ENCODE measurements around the gene SYNCRIP.
"Not testable (repeated sequence)": the region's sequence is repeated elsewhere in the genome, so short reads cannot be mapped to it uniquely, and the experiment has no call there.

The SYNCRIP gene

DNA sequence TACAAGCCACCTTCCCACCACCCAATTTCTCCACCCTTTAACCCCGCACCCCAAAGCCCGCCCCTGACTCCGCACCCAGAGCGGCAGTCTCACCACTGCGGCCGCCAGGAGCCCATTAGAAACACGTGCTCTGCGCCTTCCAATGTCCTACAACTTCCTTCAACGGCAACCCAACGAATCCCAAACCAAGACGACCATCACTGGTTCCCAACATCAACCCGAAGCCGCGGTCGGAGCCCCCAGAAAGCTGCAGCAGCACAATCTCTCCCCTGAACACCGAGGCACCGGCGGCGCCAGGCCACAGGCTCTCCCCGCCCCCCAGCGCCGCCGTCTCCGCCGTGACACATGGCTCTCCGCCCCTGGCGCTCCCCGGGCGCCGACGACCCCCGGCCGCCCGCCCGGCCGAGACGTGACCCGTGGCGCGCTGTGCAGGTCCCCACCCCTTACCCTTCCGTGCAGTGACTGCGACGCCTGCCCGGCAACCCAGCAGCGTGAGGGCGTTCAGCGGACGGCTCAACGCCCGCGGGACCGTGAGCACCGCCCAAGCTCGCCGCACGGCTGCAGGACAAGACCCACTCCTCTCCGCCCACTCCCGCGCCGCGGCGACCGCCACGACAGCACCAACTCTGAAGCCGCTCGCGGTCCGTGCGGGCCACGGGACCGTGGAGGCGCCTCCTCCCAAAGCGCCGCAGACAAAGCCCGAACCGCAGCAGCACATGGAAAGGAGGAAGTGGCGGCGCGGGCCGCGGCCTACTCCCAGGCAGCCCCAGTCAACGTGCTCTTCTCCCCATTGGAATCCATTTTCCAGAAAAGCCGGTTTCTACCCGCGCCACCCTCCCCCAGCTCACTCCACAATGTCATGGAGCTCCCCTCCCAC lies 551 bp downstream of the SYNCRIP start:
- H3K4me3 ChIP-seq (ENCODE audit: low read depth, low read length) = peak overlapping the region; percentile 100
- peak; percentile 3 for TF ChIP-seq CTCF (IDR thresholded peaks at IDR 0.05; ENCODE audit: low read depth, low read length, missing control alignments)
- no peak for DNase-seq (ENCODE audit: low read depth)

- no peak for DNase-seq (ENCODE audit: low read depth)
- peak overlapping the region; percentile 100 for H3K4me3 ChIP-seq (ENCODE audit: low read depth, low read length)
- TF ChIP-seq CTCF (IDR thresholded peaks at IDR 0.05; ENCODE audit: low read depth, low read length, missing control alignments) = no peak
Observed at GRCh38 chr6:85641522-85641896, 1.2 kb downstream of the SYNCRIP start.

DNA sequence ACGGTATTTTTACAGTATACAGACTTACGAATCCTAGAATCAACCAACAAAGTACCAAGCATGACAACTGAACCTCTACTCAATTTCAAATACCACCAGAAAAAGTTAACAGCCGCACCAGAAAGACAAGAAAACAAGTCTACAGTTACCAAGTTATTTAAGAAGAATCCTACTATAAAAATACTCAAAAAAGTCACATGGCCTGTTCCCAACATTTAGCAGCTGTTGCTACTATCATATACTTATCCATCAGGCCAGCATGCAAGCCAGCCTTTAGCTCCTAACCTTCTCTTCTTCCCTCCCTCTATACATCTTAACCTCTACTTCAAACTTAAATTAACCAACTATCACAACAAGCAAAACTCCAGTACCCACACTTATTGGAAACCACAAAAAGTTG lies 1.9 kb downstream of the SYNCRIP start:
- peak overlapping the region; percentile 100 for H3K4me3 ChIP-seq (ENCODE audit: low read depth, low read length)
- TF ChIP-seq CTCF (IDR thresholded peaks at IDR 0.05; ENCODE audit: low read depth, low read length, missing control alignments) = no peak
- DNase-seq (ENCODE audit: low read depth) = no peak

GRCh38 chr6:85637579-85637978 lies 5.1 kb downstream of the SYNCRIP start:
- no peak for DNase-seq (ENCODE audit: low read depth)
- no peak for TF ChIP-seq CTCF (IDR thresholded peaks at IDR 0.05; ENCODE audit: low read depth, low read length, missing control alignments)
- no peak overlapping the region for H3K4me3 ChIP-seq (ENCODE audit: low read depth, low read length)

DNA sequence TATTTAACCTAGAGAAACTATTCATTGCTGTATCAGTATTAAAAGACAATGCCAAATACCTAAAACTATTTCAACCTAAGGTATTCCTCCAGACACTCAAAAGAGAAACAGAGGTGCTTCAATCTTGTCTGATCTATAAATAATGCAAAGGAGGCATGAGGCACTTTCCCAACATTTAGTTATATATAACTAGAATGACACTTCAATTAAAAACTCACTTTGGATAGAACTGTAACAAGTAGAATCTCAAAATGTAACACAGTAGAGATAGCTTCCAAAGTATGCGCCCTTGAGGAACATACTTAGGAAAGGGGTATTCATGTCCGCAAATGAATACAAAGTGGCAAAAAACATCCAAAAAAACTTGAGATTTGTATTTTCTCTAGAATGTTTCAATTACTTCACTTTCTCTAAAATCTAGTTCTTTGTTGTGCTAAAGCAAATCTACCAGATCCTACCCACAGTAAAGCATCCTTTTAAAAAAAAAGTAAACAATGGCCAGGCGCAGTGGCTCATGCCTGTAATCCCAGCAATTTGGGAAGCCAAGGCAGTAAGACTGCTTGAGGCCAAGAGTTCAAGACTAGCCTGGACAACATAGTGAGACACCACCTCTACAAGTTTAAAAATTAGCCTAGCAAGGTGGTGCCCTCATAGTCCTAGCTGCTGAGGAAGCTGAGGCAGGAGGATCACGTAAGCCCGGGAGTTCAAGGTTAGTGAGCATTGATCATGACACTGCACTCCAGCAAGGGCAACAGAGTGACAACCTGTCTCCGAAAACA lies 10.3 kb downstream of the SYNCRIP start:
- H3K4me3 ChIP-seq (ENCODE audit: low read depth, low read length) = no peak overlapping the region
- no peak for TF ChIP-seq CTCF (IDR thresholded peaks at IDR 0.05; ENCODE audit: low read depth, low read length, missing control alignments)
- no peak for DNase-seq (ENCODE audit: low read depth)

DNA sequence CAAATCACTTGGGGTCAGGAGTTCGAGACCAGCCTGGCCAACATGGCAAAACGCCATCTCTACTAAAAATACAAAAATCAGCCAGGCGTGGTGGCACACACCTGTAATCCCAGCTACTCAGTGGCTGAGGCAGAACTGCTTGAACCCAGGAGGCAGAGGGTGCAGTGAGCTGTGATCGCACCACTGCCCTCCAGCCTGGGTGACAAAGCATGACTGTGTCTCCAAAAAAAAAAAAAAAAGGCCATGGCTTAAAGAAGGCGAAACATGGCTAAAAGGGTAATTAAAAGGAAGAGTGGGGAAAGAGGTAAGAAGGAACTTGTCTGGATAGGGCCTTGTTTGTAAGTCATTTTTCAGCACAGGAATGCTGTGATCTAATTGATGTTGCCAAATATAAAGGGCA lies 11.6 kb downstream of the SYNCRIP start:
- DNase-seq (ENCODE audit: low read depth); H3K4me3 ChIP-seq (ENCODE audit: low read depth, low read length): not testable (repeated sequence)

DNA sequence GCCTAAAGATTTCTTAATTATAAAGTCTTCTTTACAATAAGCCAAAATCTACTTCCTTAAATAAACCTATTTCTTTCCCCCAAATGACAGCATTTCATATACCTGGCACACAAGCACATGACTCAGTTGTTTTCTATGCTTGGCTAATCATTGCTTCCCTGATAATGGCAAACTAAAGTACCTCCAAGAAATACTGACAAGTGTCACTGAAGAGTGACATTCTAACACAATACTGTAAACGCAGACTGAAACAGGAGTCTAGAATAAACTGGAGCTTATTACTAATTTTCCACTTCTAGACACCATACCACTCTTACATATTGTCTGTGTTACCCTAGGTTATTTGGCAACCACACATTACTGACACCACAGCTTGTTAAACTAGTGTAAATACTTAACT lies 14.3 kb downstream of the SYNCRIP start:
- DNase-seq (ENCODE audit: low read depth) = no peak
- no peak for TF ChIP-seq CTCF (IDR thresholded peaks at IDR 0.05; ENCODE audit: low read depth, low read length, missing control alignments)
- no peak overlapping the region for H3K4me3 ChIP-seq (ENCODE audit: low read depth, low read length)
